IPS-18c (cell line): ENCODE measurements around the gene RAB18.

Experiments used
- H3K4me3 ChIP-seq: 2 replicates; pipeline ENCODE4 v1.7.0; 2013; ENCODE audit warnings: low read depth, mild to moderate bottlenecking, low read length, moderate library complexity; ENCODE audit not compliant: insufficient read depth
- H3K9me3 ChIP-seq: one replicate; pipeline ENCODE4 v1.6.1; 2013; ENCODE audit warnings: mild to moderate bottlenecking, low read length, moderate library complexity; ENCODE audit not compliant: control insufficient read depth, insufficient read depth

Gene RAB18

DNA sequence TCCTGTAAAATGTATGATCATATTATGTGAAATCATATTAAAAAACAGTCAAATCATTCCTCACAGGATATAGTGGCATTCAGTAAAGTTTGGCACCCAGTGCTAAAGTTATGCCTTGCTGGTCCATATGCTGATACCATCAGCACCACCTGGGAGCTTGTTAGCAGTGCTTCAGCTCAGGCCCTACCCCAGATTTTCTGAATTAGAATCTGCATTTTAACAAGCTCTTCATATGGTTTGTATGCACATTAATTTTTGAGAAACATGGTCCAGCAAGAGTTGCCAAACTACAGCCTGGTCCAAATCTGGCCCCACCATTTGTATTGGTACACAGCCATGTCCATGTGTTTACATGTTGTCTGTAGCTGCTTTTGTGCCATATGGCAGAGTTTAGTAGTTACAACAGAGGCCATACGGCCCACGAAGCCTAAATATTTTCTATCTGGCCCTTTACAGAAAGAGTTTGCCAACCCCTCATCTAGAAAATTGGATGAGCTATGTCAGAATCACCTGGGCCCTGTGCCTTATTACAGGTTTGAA lies 30.1 kb downstream of the RAB18 start:
- Histone ChIP-seq H3K4me3 (no peak overlapping the region), H3K9me3 (no peaks in the 10 kb centered on the region)

DNA sequence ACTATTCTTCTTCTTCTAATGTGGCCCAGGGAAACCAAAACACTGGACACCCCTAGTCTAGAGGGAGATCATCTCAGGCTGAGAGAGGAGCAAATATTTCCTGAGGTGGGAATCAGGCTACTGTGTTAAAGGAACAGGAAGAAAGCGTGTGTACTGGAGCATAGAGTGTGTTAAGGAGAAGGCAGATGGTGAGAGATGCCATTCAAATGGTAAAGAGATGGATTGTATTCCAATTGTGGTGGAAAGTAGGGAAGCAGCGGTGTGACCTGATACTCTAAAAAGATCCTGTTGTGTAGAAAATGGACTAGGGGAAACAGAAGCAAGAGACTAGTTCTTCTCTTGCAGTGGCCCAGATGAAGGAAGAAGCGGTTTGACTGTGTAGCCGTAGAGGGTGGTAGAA lies 31.2 kb downstream of the RAB18 start:
- Histone ChIP-seq H3K9me3 (no peaks in the 10 kb centered on the region), H3K4me3 (no peak overlapping the region)

DNA sequence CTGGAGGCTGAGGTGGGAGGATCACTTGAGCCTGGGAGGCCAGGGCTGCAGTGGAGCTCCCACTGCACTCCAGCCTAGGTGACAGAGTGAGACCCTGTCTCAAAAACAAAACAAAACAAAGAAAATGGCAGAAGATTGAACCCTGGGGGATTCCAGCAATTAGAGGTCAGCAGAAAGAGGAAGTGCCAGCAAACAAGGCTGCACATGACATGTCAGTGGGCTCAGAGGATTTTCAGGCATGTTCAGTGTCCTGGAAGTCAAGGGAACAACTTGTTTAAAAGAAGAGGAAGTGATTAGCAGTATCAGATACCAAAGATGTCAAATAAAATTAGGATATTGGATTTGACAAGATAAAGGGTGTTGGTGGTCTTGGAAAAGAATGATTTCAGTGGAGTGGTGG lies 32.3 kb downstream of the RAB18 start:
- no peaks in the 10 kb centered on the region for H3K9me3 ChIP-seq
- H3K4me3 ChIP-seq, result no peak overlapping the region

DNA sequence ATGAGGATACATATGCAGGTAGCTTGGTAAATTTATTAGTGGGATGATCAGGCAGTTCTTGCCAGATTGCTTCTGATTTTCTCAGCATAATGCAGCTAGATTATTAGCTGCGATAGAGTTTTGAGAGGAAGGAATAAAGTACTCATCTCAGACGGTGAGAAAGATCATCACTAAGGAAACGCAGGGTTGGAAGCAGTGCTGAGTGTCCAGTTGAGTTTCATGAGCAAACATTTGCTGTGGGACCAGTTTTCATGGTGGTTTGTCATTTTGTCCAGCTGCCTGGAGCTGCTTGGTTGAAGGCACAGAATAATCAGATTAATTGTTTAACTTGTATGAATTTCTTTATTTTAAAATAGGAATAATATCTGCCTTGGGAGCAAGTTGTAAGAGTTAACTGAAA lies 33.1 kb downstream of the RAB18 start:
- no peak overlapping the region for H3K4me3 ChIP-seq
- H3K9me3 ChIP-seq, result no peaks in the 10 kb centered on the region

- H3K9me3 ChIP-seq, result no peaks in the 10 kb centered on the region
- H3K4me3 ChIP-seq, result no peak overlapping the region
Observed at GRCh38 chr10:27537787-27538186, 33.7 kb downstream of the RAB18 start.

DNA sequence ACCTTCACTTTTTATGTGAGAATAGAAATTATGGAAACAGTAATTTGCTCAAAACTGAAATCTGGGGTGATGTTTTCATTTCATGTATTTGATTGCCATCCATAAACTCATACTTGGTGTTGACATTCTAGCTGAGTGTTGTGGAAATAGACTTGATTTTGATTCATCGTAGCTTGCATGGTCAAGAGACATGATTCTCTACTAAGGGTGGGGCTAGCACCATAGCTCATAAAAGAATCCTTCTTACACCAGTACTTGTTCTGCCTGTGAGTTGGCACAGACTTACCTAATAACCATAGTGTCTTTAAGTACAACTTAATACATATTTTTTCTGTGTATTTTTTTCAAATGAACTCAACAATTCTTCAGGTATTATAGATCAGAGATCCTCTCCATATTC lies 36.6 kb downstream of the RAB18 start:
- Histone ChIP-seq H3K9me3 (no peaks in the 10 kb centered on the region), H3K4me3 (no peak overlapping the region)

- H3K9me3 ChIP-seq, result no peaks in the 10 kb centered on the region
- H3K4me3 ChIP-seq, result no peak overlapping the region
Observed at GRCh38 chr10:27541796-27542729, 38.0 kb downstream of the RAB18 start.

DNA sequence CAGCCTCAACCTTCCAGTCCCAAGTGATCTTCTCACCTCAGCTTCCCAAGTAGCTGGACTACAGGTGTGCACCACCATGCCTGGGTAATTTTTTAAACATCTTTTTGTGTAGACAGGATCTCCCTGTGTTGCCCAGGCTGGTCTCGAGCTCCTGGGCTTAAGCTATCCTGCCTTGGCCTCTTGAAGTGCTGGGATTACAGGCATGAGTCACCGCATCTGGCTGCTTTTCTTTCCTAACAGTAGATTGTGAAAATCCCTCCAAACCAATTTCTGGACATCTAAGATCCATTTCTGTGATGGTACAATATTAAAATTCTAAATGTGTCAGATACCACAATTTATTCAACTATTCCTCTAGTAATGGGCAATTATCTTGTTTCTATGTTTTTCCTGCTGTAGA lies 38.7 kb downstream of the RAB18 start:
- Histone ChIP-seq H3K9me3 (no peaks in the 10 kb centered on the region), H3K4me3 (no peak overlapping the region)

DNA sequence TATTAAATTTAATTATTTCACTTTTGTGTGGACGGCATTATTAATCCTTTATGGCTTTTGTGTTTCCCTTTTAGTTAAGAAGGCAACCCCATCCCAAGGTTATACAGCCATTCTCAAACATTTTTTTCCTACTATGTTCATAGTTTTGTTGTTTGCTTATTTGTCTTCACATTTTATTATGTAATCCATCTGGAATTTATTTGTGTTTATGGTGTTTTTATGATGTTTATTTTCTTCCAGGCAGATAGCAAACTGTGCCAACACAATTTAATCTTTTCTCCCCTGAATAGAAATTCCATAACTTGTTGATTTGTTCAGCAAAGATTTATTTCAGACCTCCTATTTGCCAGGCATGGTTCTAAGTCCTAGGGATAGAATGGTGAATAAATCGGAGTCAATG lies 42.9 kb downstream of the RAB18 start:
- H3K9me3 ChIP-seq, result no peaks in the 10 kb centered on the region

GRCh38 chr10:27547482-27547881 lies 43.4 kb downstream of the RAB18 start:
- H3K4me3 ChIP-seq, result no peak overlapping the region
- H3K9me3 ChIP-seq, result no peaks in the 10 kb centered on the region

More for the DNA sequence above, 42.9 kb downstream of the RAB18 start:
- no peak overlapping the region for H3K4me3 ChIP-seq

DNA sequence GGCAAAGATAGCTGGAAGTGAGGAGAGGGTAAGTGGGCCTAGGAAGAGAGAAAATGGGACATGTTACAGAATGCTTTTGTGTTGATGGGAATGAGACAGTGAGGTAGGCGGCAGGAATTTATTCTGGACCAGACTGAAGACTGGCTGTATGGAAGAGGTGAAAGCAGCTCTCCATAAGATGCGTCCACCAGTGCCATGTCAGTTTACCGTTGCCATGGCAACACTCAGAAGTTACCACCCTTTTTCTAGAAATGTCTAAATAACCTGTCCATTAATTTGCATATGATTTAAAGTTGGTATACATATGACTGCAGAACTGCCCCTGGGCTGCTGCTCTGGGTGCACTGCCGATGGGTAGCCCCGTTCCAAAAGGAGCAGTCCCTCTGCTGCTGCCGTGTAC lies 46.7 kb downstream of the RAB18 start:
- no peak overlapping the region for H3K4me3 ChIP-seq
- H3K9me3 ChIP-seq, result no peaks in the 10 kb centered on the region

- Histone ChIP-seq H3K4me3 (no peak overlapping the region), H3K9me3 (peaks cover 1% of the 10 kb centered on the region)
Observed at GRCh38 chr10:27558612-27559020, 54.5 kb downstream of the RAB18 start.

- no peak overlapping the region for H3K4me3 ChIP-seq
- H3K9me3 ChIP-seq, result peaks cover 2% of the 10 kb centered on the region
Observed at GRCh38 chr10:27561334-27561733, 57.2 kb downstream of the RAB18 start.

DNA sequence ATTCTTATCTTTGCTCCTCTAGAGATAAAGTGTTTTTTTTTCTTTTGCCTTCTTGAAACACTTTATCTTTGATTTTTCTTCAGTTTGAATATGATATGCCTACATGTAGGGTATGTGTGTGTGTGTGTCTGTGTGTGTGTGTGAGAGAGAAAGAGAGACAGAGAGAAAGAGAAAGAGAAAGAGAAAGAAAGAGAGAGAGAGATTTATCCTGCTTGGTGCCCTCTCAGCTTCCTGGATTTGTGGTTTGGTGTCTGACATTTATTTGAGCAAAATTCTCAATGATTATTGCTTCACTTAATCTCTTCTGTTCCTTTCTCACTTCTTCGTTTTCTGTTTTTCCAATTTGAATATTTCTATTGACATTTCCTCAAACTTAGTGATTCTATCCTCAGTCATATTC lies 60.3 kb downstream of the RAB18 start:
- no peak overlapping the region for H3K4me3 ChIP-seq
- peaks cover 7% of the 10 kb centered on the region for H3K9me3 ChIP-seq

DNA sequence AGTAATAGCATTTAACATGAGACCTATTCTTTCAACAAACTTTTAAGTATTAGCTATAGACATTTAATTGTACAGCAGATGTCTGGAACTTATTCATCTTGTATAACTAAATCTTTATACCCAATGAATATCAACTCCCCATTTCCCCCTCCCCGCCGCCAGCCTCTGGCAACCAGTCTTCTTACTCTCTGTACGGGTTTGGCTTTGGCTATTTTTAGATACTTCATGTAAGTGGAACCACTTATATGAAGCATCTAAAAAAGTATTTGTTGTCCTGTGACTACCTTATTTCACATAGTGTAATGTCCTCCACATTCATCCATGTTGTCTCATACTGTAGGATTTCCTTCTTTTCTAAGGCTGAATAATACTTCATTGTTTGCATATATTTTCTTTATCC lies 60.8 kb downstream of the RAB18 start:
- H3K9me3 ChIP-seq, result peaks cover 7% of the 10 kb centered on the region

DNA sequence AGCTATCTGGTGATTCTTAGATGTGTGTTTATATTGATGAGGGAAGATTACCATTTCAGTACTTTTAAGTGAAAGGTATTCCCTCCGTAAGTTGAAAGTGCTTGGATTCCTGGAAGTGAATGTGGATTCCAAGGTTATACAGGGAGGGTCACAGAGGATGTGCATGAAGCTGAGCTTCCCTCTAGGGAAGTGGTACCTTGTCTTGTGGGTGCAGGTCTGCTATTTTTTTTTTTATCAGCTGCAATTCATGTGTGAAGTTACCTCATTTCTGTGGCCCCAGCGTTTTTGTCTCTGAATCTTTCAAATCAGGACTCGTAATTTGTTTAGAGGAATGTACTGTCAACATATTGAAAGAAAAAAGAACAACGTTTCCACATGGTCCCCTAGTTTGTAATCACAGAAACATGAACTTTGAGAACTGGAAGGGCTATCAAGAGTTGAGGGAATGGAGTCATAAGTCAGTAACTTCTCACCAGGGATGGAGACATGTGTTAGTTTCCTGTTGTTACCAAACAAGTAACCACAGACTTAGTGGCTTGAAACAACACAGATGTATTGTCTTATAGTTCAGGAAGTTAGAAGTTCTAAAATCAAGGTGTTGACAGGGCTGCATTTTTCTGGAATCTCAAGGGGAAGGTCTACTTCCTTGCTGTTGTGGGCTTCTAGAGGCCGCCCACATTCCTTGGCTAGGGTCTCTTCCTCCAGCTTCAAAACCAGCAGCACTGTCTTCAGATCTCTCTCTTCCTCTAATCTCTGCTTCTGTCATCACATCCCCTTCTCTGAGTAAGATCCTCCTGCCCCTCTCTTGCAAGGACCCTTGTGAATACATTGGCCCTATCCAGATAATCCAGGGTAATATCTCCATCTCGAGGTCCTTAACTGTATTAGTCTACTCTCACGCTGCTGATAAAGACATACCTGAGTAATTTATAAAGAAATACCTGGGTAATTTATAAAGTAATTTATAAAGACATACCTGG lies 64.4 kb downstream of the RAB18 start:
- Histone ChIP-seq H3K9me3 (peaks cover 7% of the 10 kb centered on the region), H3K4me3 (no peak overlapping the region)

More for the DNA sequence above, 60.8 kb downstream of the RAB18 start:
- no peak overlapping the region for H3K4me3 ChIP-seq

DNA sequence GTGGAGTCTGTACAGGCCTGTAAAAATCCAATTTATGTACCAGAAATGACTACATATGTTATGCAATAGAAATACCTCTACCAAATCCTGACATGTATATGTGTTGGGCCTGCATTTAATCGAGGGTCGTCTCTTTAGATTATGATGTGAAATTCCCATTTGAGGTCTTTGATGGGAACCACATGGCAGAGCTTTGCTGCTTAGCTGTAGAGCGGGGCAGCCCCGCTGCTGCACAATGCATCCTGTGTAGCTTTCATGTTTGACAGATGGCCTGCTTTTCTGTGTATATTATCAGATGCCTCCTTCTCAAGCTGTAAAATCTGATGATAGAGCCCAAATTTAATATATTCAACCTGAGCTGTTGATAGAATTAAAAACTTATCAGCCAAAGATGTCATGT lies 65.8 kb downstream of the RAB18 start:
- Histone ChIP-seq H3K9me3 (peaks cover 5% of the 10 kb centered on the region), H3K4me3 (no peak overlapping the region)
